Measurements from ENCODE around the gene KIAA0513.
A peak's percentile ranks its signal among the peaks of the same experiment; 100 is the strongest.

Gene KIAA0513

GRCh38 chr16:85027349-85027957 lies at the start of gene KIAA0513:
Gene KIAA0513, plus strand, starts transcription at chr16:85027795. Its CDS starts 39,277 bp downstream, at chr16:85067072.
- peak; percentile 93 for DNase-seq

- peak; percentile 60 for DNase-seq
Measured at GRCh38 chr16:84979516-84979915, 48.1 kb upstream of the KIAA0513 start.

GRCh38 chr16:84982434-84982833 lies 45.2 kb upstream of the KIAA0513 start:
- DNase-seq = no peak

GRCh38 chr16:84985079-84986065 lies 42.2 kb upstream of the KIAA0513 start:
- DNase-seq = peak; percentile 96

GRCh38 chr16:84986102-84986501 lies 41.5 kb upstream of the KIAA0513 start:
- DNase-seq = no peak

GRCh38 chr16:84986879-84987278 lies 40.7 kb upstream of the KIAA0513 start:
- DNase-seq = no peak

GRCh38 chr16:84988328-84989080 lies 39.1 kb upstream of the KIAA0513 start:
- no peak for DNase-seq

GRCh38 chr16:84989749-84990620 lies 37.6 kb upstream of the KIAA0513 start:
- no peak for DNase-seq

GRCh38 chr16:84990782-84991181 lies 36.8 kb upstream of the KIAA0513 start:
- no peak for DNase-seq

GRCh38 chr16:84992717-84993075 lies 34.9 kb upstream of the KIAA0513 start:
- peak; percentile 46 for DNase-seq

GRCh38 chr16:84993926-84994325 lies 33.7 kb upstream of the KIAA0513 start:
- no peak for DNase-seq

- DNase-seq = no peak
Measured at GRCh38 chr16:84995663-84996062, 31.9 kb upstream of the KIAA0513 start.

GRCh38 chr16:84996365-84996764 lies 31.2 kb upstream of the KIAA0513 start:
- no peak for DNase-seq

- DNase-seq = no peak
Measured at GRCh38 chr16:84999200-84999599, 28.4 kb upstream of the KIAA0513 start.

GRCh38 chr16:84999857-85000480 lies 27.6 kb upstream of the KIAA0513 start:
- DNase-seq = no peak

GRCh38 chr16:85002099-85002541 lies 25.5 kb upstream of the KIAA0513 start:
- DNase-seq = no peak

GRCh38 chr16:85002608-85003007 lies 25.0 kb upstream of the KIAA0513 start:
- DNase-seq = no peak

- no peak for DNase-seq
Measured at GRCh38 chr16:85003076-85003475, 24.5 kb upstream of the KIAA0513 start.

GRCh38 chr16:85003725-85004586 lies 23.6 kb upstream of the KIAA0513 start:
- no peak for DNase-seq

GRCh38 chr16:85004587-85005205 lies 22.9 kb upstream of the KIAA0513 start:
- peak; percentile 95 for DNase-seq

All from fibroblast of skin of right biceps (primary cell).